GM12878 (cell line): ENCODE data around the gene PRRT4.

Experiments used
- CUX1 ChIP-seq: IDR thresholded peaks from 2 replicates; pipeline ENCODE4 v1.6.1; 2012; ENCODE audit warnings: improper control_type of control experiment, low read depth, low read length; ENCODE audit not compliant: insufficient replicate concordance
- GABPA ChIP-seq: IDR thresholded peaks from 2 replicates; pipeline ENCODE4 v1.6.1; 2014; ENCODE audit warnings: antibody characterized with exemption, low read depth, mild to moderate bottlenecking, inconsistent platforms
- POLR2A ChIP-seq: IDR thresholded peaks from 2 replicates; pipeline ENCODE4 v1.6.1; 2011; ENCODE audit warnings: low read depth, mild to moderate bottlenecking, low read length
- POLR2AphosphoS5 ChIP-seq: IDR thresholded peaks from 2 replicates; pipeline ENCODE4 v1.6.1; 2011; ENCODE audit warnings: mild to moderate bottlenecking, low read length, inconsistent platforms
- RAD21 ChIP-seq: IDR thresholded peaks from 2 replicates; pipeline ENCODE4 v1.6.1; 2011; ENCODE audit warnings: mild to moderate bottlenecking, low read depth, low read length, moderate library complexity; ENCODE audit not compliant: insufficient read depth
- SP1 ChIP-seq: IDR thresholded peaks from one replicate; pipeline ENCODE4 v1.6.1; 2011; ENCODE audit warnings: low read depth, low read length
- TF ChIP-seq, protein P1 (sequence below): IDR thresholded peaks from 2 replicates; pipeline ENCODE4 v1.6.1; 2011; ENCODE audit warnings: low read depth, mild to moderate bottlenecking, low read length, moderate library complexity, borderline replicate concordance; ENCODE audit errors: extremely low read depth
- TF ChIP-seq, protein P2 (sequence below): IDR thresholded peaks from 2 replicates; pipeline ENCODE4 v1.6.1; 2012; ENCODE audit warnings: low read depth, low read length, improper control_type of control experiment
- TF ChIP-seq, protein P3 (sequence below), 3 experiments: IDR thresholded peaks in 2 of 3; conservative IDR thresholded peaks in 1 of 3; 2 replicates each; pipeline ENCODE4 v1.5.1; 2011; ENCODE audit warnings: low read depth in 3 of 3, low read length in 3 of 3, mild to moderate bottlenecking in 3 of 3, control low read depth in 2 of 3, moderate library complexity in 2 of 3, inconsistent platforms in 1 of 3, mixed read lengths in 1 of 3; ENCODE audit not compliant: control insufficient read depth in 2 of 3, insufficient read depth in 1 of 3; ENCODE audit errors: extremely low read depth in 1 of 3
- TF ChIP-seq, protein P4 (sequence below): IDR thresholded peaks from 2 replicates; pipeline ENCODE4 v1.6.1; 2011; ENCODE audit warnings: low read depth, low read length, improper control_type of control experiment, borderline replicate concordance

GRCh38 chr7:128370491-128370890, 9.0 kb upstream of the PRRT4 start:
- TF ChIP-seq POLR2A (no peak), CUX1 (no peak), RAD21 (no peak), POLR2AphosphoS5 (no peak), GABPA (no peak), SP1 (no peak)
- TF ChIP-seq, protein P1, sequence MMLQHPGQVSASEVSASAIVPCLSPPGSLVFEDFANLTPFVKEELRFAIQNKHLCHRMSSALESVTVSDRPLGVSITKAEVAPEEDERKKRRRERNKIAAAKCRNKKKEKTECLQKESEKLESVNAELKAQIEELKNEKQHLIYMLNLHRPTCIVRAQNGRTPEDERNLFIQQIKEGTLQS: no peak
- TF ChIP-seq, protein P2, sequence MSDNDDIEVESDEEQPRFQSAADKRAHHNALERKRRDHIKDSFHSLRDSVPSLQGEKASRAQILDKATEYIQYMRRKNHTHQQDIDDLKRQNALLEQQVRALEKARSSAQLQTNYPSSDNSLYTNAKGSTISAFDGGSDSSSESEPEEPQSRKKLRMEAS: no peak
- TF ChIP-seq, protein P3, sequence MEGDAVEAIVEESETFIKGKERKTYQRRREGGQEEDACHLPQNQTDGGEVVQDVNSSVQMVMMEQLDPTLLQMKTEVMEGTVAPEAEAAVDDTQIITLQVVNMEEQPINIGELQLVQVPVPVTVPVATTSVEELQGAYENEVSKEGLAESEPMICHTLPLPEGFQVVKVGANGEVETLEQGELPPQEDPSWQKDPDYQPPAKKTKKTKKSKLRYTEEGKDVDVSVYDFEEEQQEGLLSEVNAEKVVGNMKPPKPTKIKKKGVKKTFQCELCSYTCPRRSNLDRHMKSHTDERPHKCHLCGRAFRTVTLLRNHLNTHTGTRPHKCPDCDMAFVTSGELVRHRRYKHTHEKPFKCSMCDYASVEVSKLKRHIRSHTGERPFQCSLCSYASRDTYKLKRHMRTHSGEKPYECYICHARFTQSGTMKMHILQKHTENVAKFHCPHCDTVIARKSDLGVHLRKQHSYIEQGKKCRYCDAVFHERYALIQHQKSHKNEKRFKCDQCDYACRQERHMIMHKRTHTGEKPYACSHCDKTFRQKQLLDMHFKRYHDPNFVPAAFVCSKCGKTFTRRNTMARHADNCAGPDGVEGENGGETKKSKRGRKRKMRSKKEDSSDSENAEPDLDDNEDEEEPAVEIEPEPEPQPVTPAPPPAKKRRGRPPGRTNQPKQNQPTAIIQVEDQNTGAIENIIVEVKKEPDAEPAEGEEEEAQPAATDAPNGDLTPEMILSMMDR (IDR thresholded peaks at IDR 0.05 in 2 of 3, conservative IDR thresholded peaks at IDR 0.05 in 1 of 3; ENCODE audit: control insufficient read depth in 2 of 3, extremely low read depth in 1 of 3, insufficient read depth in 1 of 3, low read depth in 3 of 3, low read length in 3 of 3): no peak
- TF ChIP-seq, protein P4, sequence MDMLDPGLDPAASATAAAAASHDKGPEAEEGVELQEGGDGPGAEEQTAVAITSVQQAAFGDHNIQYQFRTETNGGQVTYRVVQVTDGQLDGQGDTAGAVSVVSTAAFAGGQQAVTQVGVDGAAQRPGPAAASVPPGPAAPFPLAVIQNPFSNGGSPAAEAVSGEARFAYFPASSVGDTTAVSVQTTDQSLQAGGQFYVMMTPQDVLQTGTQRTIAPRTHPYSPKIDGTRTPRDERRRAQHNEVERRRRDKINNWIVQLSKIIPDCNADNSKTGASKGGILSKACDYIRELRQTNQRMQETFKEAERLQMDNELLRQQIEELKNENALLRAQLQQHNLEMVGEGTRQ: no peak
